GM19035 (cell line): ENCODE results near the gene CARD9.

Source experiments
- ATAC-seq: cut with Tn5 transposase; IDR thresholded peaks from one replicate; pipeline ENCODE4 v1.9.1; 2021; ENCODE audit not compliant: unreplicated experiment

The CARD9 gene

GRCh38 chr9:136337416-136338395 is 35.8 kb downstream of the CARD9 start:
- no peak for ATAC-seq

- no peak for ATAC-seq
These were observed 36.6 kb downstream of the CARD9 start for GRCh38 chr9:136336881-136337280.

- no peak for ATAC-seq
These were observed 37.2 kb downstream of the CARD9 start for GRCh38 chr9:136336156-136336870.

GRCh38 chr9:136335296-136336155 is 37.9 kb downstream of the CARD9 start:
- no peak for ATAC-seq

- no peak for ATAC-seq
These were observed 38.9 kb downstream of the CARD9 start for GRCh38 chr9:136334541-136334940.

GRCh38 chr9:136333486-136333885 is 40.0 kb downstream of the CARD9 start:
- ATAC-seq = no peak

GRCh38 chr9:136333045-136333444 is 40.4 kb downstream of the CARD9 start:
- no peak for ATAC-seq

GRCh38 chr9:136332482-136332983 is 40.9 kb downstream of the CARD9 start:
- no peak for ATAC-seq

- ATAC-seq = no peak
These were observed 41.6 kb downstream of the CARD9 start for GRCh38 chr9:136331556-136332481.

- no peak for ATAC-seq
These were observed 42.4 kb downstream of the CARD9 start for GRCh38 chr9:136331030-136331429.

- no peak for ATAC-seq
These were observed 43.0 kb downstream of the CARD9 start for GRCh38 chr9:136330406-136330990.

- ATAC-seq = no peak
These were observed 43.6 kb downstream of the CARD9 start for GRCh38 chr9:136329636-136330405.

- no peak for ATAC-seq
These were observed 44.2 kb downstream of the CARD9 start for GRCh38 chr9:136329211-136329627.

- no peak for ATAC-seq
These were observed 44.8 kb downstream of the CARD9 start for GRCh38 chr9:136328622-136329041.

- ATAC-seq = no peak
These were observed 45.4 kb downstream of the CARD9 start for GRCh38 chr9:136328011-136328621.

GRCh38 chr9:136327304-136327974 is 46.0 kb downstream of the CARD9 start, which contains the start of gene GPSM1:
Gene GPSM1 (plus strand): TSS chr9:136327539. CDS start chr9:136327696, 157 bp downstream.
- ATAC-seq = no peak

- no peak for ATAC-seq
These were observed 46.6 kb downstream of the CARD9 start for GRCh38 chr9:136326761-136327303.
